HFF-Myc (cell line): Measurements from ENCODE around the gene GAS6.

ENCODE experiments used
- DNase-seq: peaks from one replicate; pipeline ENCODE4 v3.0.0-alpha.2; 2011; ENCODE audit warnings: low read depth; ENCODE audit errors: extremely low read depth
- H3K4me3 ChIP-seq: replicated peaks from 2 replicates; pipeline ENCODE4 v1.5.1; 2011; ENCODE audit warnings: low read depth, mild to moderate bottlenecking, control low read depth, low read length
- CTCF ChIP-seq: IDR thresholded peaks from 2 replicates; pipeline ENCODE4 v1.5.1; 2012; ENCODE audit warnings: mild to moderate bottlenecking, low read depth, low read length, control low read depth; ENCODE audit errors: missing control alignments

The GAS6 gene

GRCh38 chr13:113812178-113813040, 51.5 kb downstream of the GAS6 start:
- no peak overlapping the region for H3K4me3 ChIP-seq
- TF ChIP-seq CTCF = no peak
- no peak for DNase-seq

DNA sequence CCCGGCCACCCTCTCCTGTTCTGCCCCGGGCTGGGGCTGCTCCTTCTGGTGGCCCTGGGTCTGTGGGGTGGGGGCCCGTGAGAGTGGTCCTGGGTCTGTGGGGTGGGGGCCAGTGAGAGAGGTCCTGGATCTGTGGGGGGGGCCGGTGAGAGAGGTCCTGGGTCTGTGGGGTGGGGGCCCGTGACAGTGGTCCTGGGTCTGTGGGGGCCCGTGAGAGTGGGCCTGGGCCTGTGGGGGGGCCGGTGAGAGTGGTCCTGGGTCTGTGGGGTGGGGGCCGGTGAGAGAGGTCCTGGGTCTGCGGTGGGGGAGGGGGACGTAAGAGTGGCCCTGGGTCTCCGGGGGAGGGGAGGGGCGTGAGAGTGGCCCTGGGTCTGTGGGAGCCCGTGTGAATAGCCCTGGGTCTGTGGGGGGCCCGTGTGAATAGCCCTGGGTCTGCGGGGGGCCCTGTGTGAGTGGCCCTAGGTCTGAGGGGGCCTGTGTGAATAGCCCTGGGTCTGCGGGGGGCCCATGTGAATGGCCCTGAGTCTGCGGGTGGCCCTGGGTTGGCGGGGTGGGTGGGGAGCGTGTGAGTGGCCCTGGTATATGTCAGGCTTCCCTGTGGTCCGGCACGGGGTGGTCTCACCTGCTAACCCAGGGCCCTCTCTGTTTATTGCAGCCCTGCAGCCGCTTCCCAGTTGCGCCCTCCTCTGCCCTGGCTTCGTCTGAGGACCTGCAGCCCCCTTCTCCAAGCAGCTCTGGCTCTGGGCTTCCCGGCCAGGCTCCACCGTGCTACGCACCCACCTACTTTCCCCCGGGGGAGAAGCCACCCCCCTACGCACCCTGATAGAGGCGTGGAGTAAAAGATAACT, 52.6 kb downstream of the GAS6 start:
- TF ChIP-seq CTCF = no peak
- no peak overlapping the region for H3K4me3 ChIP-seq

GRCh38 chr13:113810640-113811039, 53.2 kb downstream of the GAS6 start:
- no peak for TF ChIP-seq CTCF
- no peak overlapping the region for H3K4me3 ChIP-seq
- no peak for DNase-seq

More for the DNA sequence above, 52.6 kb downstream of the GAS6 start:
- no peak for DNase-seq

GRCh38 chr13:113809934-113810333, 53.9 kb downstream of the GAS6 start:
- DNase-seq = no peak
- TF ChIP-seq CTCF = no peak
- H3K4me3 ChIP-seq = no peak overlapping the region

DNA sequence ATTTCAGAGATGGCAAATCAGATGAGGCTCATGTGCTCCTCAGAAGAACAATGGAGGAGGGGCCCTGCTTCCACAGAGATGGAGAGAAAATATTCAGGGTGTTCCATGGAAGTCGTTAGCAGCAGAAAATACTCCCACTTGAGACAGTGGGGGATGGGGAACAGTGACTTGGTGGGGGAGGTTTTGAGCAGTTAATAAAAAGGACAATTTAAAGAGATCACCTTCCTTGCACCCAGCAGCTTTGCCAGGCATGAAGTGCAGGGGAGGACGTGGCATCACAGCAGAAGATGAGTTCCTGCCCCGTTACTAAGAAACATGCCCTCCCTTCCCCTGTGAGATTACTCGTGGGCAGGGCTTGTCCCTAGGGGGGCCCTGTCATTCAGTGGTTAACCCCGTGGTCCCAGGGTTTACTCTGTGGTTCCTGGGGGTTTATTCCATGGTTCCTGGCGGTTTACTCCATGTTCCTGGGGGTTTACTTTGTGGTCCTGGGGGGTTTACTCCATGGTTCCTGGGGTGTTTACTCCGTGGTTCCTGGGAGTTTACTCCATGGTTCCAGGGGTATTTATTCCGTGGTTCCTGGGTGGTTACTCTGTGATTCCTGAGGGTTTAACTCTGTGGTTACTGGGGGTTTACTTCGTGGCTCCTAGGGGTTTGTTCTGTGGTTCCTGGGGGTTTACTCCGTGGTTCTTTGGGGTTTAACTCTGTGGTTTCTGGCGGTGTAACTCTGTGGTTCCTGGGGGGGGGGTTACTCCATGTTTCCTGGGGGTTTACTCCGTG, 55.6 kb downstream of the GAS6 start:
- DNase-seq = no peak

More for the DNA sequence above, 55.6 kb downstream of the GAS6 start:
- TF ChIP-seq CTCF = no peak
- no peak overlapping the region for H3K4me3 ChIP-seq
